NT2/D1 (cell line): Measurements from ENCODE around the gene FAM163B.

Experiments
- SUZ12 ChIP-seq: IDR thresholded peaks from 2 replicates; pipeline ENCODE4 v1.6.1; 2011; ENCODE audit not compliant: insufficient read length, insufficient read depth; ENCODE audit errors: extremely low read depth
- YY1 ChIP-seq: IDR thresholded peaks from 2 replicates; pipeline ENCODE4 v1.6.1; 2011; ENCODE audit not compliant: insufficient read length, insufficient read depth
- ZNF274 ChIP-seq: IDR thresholded peaks from 2 replicates; pipeline ENCODE4 v1.6.1; 2011; ENCODE audit warnings: mild to moderate bottlenecking, low read depth, low read length

DNA sequence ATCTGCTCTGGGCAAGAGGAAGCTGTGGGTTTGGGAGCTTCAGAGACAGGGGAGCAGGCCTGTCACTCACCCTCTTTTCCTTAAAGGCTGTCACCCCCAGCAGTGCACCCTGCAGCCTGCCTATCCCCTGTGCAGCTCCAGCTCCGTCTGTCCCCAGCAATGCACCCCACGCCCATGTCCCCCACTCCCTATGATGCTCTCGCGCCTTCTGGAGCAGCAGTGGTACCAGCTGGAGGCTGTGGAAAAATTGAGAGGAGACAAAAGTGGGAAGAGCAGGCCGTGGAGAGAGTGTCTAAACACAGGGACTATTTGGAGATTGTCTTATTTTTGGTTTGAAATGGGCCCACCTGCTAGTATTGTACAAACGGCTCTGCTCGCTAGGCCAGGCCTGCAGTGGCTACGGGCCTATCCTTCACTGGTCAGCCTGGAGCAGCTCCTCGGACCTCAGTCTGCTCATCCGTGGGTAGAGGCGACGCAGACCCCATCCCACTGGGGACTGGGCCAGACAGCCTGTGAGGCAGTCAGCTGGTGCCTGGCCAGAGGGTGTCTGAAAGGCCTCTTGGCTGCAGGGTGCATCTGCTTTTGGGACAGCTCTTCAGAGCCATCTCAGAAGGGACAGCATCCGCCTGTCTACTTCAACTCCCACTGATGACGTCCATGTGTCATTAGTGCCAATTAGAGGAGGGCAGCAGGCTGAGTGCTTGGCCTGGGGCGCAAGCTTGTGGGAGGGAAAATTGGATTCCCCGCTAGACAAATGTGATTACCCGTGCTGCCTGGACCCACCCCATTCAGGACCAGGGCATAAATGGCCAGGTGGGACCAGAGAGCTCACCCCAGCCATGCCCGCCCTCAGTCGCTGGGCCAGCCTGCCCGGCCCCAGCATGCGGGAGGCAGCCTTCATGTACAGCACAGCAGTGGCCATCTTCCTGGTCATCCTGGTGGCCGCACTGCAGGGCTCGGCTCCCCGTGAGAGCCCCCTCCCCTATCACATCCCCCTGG lies 26.6 kb upstream of the FAM163B start, which contains the start of gene DBH:
- TF ChIP-seq ZNF274 (no peak), YY1 (no peak), SUZ12 (no peak)
